GM23248 (cell line): ENCODE results near the gene ACOT13.

ENCODE experiments used
- EZH2 ChIP-seq: fragments of 200-600 bp; sonication (generic); IDR thresholded peaks from 2 replicates; pipeline ENCODE4 v1.6.1; 2018; ENCODE audit warnings: antibody characterized with exemption, mild to moderate bottlenecking; ENCODE audit not compliant: insufficient read depth, poor library complexity, severe bottlenecking
- EZH2phosphoT487 ChIP-seq: fragments of 200-600 bp; sonication (generic); IDR thresholded peaks from 2 replicates; pipeline ENCODE4 v1.6.1; 2018; ENCODE audit warnings: antibody characterized with exemption, moderate library complexity, mild to moderate bottlenecking, low read depth; ENCODE audit not compliant: insufficient read depth

- TF ChIP-seq EZH2 (no peak), EZH2phosphoT487 (no peak)
Measured at GRCh38 chr6:24667378-24667803, 514 bp downstream of the ACOT13 start.
